Transverse colon (tissue), 3 donors: ENCODE measurements around the gene XYLB.

Experiments
- POLR2A ChIP-seq: fragments of 450-650 bp; IDR thresholded peaks from one replicate; pipeline ENCODE4 v1.6.1; 2016; ENCODE audit warnings: antibody characterized with exemption, mild to moderate bottlenecking, moderate library complexity
- TF ChIP-seq, protein P1 (sequence below), 5 experiments: fragments of 200-600 bp in 3 of 5; fragments of 450-650 bp in 2 of 5; sonication (generic) in 3 of 5; IDR thresholded peaks; 1 replicate in 2 of 5; 2 replicates in 3 of 5; pipeline ENCODE4 v1.5.1; 2016 to 2017; ENCODE audit warnings: antibody characterized with exemption in 5 of 5, inconsistent platforms in 3 of 5, mild to moderate bottlenecking in 2 of 5, moderate library complexity in 1 of 5

DNA sequence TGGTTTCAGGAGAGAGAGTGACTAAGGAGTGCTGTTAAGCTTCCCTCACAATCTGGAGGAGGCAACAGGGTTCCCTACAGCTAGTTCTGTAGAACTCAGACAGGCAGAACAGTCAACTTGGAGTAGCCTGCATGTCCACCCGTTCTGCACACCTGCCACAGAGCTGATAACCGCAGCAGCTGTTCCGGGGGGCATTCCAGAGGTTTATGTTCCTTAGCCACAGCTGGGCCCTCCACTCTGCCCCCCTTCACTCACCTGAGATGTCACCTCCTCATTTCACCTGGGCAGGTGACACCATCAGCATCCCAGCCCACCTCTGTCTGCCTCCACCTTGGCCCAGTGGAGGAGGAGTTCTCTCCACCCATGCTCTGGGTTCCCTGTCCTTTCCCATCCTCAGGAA, 22.6 kb downstream of the XYLB start:
- TF ChIP-seq, protein P1, sequence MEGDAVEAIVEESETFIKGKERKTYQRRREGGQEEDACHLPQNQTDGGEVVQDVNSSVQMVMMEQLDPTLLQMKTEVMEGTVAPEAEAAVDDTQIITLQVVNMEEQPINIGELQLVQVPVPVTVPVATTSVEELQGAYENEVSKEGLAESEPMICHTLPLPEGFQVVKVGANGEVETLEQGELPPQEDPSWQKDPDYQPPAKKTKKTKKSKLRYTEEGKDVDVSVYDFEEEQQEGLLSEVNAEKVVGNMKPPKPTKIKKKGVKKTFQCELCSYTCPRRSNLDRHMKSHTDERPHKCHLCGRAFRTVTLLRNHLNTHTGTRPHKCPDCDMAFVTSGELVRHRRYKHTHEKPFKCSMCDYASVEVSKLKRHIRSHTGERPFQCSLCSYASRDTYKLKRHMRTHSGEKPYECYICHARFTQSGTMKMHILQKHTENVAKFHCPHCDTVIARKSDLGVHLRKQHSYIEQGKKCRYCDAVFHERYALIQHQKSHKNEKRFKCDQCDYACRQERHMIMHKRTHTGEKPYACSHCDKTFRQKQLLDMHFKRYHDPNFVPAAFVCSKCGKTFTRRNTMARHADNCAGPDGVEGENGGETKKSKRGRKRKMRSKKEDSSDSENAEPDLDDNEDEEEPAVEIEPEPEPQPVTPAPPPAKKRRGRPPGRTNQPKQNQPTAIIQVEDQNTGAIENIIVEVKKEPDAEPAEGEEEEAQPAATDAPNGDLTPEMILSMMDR (IDR thresholded peaks at IDR 0.05), result no peak
- no peak for TF ChIP-seq POLR2A
